BLaER1 treated with 17β-estradiol and CSF1 and Interleukin-3, amounts not matched to agents 10 nM and 100 nM (cell line): Measurements from ENCODE around the gene APOM.

Experiments
- H3K27ac ChIP-seq, 11 experiments: shearing (Covaris generic); formaldehyde crosslinking; 2 replicates each; pipeline ENCODE4 v1.8.1; 2022
- H3K27me3 ChIP-seq, 11 experiments: shearing (Covaris generic); formaldehyde crosslinking; 2 replicates each; pipeline ENCODE4 v1.8.1; 2022
- H3K36me3 ChIP-seq, 11 experiments: shearing (Covaris generic); formaldehyde crosslinking; 2 replicates each; pipeline ENCODE4 v1.8.1; 2022
- H3K4me1 ChIP-seq, 10 experiments: shearing (Covaris generic); formaldehyde crosslinking; 2 replicates each; pipeline ENCODE4 v1.8.1; 2022
- H3K4me2 ChIP-seq, 11 experiments: shearing (Covaris generic); formaldehyde crosslinking; 2 replicates each; pipeline ENCODE4 v1.8.1; 2022
- H3K4me3 ChIP-seq, 10 experiments: shearing (Covaris generic); formaldehyde crosslinking; 2 replicates each; pipeline ENCODE4 v1.8.1; 2022
- H3K9ac ChIP-seq, 11 experiments: shearing (Covaris generic); formaldehyde crosslinking; 2 replicates each; pipeline ENCODE4 v1.8.1; 2022
- H3K9me3 ChIP-seq, 11 experiments: shearing (Covaris generic); formaldehyde crosslinking; replicated peaks in 1 of 11; 2 replicates each; pipeline ENCODE4 v1.8.1; 2022
- H4K20me1 ChIP-seq, 11 experiments: shearing (Covaris generic); formaldehyde crosslinking; 2 replicates each; pipeline ENCODE4 v1.8.1; 2022
- Cebpa-rat ChIP-seq, 11 experiments: shearing (Covaris generic); IDR thresholded peaks; 2 replicates each; pipeline ENCODE4 v1.8.1; 2022

APOM gene

GRCh38 chr6:31689249-31690110, 33.8 kb downstream of the APOM start:
- Histone ChIP-seq H3K36me3 (peaks cover 93 to 99% (median 95%) of the 10 kb centered on the region in 11 experiments), H3K4me2 (peak overlapping the region in 6 of 11 experiments; percentile 19 to 57 (median 49); a peak in 11 of 22 replicates), H3K9me3 (no peaks in the 10 kb centered on the region), H3K27ac (no peak overlapping the region), H3K27me3 (no peaks in the 10 kb centered on the region), H4K20me1 (peaks cover 0 to 34% (median 3%) of the 10 kb centered on the region in 11 experiments; a peak in 6 of 22 replicates), H3K4me3 (no peak overlapping the region), H3K4me1 (peaks cover 0 to 24% (median 12%) of the 10 kb centered on the region in 10 experiments; a peak in 12 of 20 replicates), H3K9ac (peak overlapping the region in 2 of 11 experiments; percentile 43 to 46; a peak in 1 of 22 replicates)
- no peak for TF ChIP-seq Cebpa-rat (IDR thresholded peaks at IDR 0.05)

- no peak for TF ChIP-seq Cebpa-rat (IDR thresholded peaks at IDR 0.05)
- Histone ChIP-seq H3K27ac (peak overlapping the region in 1 of 11 experiments; percentile 13; a peak in 1 of 22 replicates), H3K27me3 (no peaks in the 10 kb centered on the region), H3K4me3 (no peak overlapping the region), H3K9me3 (no peaks in the 10 kb centered on the region), H3K4me1 (peaks cover 0 to 24% (median 12%) of the 10 kb centered on the region in 10 experiments; a peak in 12 of 20 replicates), H3K4me2 (peak overlapping the region in 5 of 11 experiments; percentile 39 to 57 (median 52); a peak in 7 of 22 replicates), H3K36me3 (peaks cover 97 to 100% (median 98%) of the 10 kb centered on the region in 11 experiments), H4K20me1 (peaks cover 0 to 34% (median 4%) of the 10 kb centered on the region in 11 experiments; a peak in 7 of 22 replicates), H3K9ac (peak overlapping the region in 4 of 11 experiments; percentile 13 to 46 (median 29); a peak in 6 of 22 replicates)
Measured at GRCh38 chr6:31690231-31691077, 34.8 kb downstream of the APOM start.

DNA sequence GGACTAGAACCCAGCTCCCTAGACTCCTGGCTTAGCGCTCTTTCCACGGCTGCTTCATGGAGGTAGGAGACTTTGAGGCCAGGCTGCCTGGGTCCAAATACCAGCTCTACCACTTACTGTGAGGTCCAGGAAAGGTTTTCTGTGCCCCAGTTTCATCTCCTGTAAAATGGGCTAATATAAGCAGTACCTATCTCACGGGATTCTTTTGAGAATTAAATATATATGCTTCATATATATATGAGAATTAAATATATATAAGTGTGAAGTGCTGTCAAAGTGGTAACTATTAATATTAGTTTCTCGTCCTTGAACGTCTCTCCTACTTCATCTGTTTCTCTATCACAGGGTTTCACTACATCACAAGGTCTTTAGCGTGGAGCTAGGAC, 35.4 kb downstream of the APOM start:
- H3K36me3 ChIP-seq, result peaks cover 97 to 100% (median 98%) of the 10 kb centered on the region in 11 experiments
- no peak overlapping the region for H3K27ac ChIP-seq
- H3K27me3 ChIP-seq, result no peaks in the 10 kb centered on the region
- peak overlapping the region in 3 of 11 experiments; percentile 13 to 43 (median 21); a peak in 5 of 22 replicates for H3K9ac ChIP-seq
- TF ChIP-seq Cebpa-rat (IDR thresholded peaks at IDR 0.05), result no peak
- peaks cover 0 to 24% (median 12%) of the 10 kb centered on the region in 10 experiments; a peak in 12 of 20 replicates for H3K4me1 ChIP-seq
- H4K20me1 ChIP-seq, result peaks cover 0 to 34% (median 4%) of the 10 kb centered on the region in 11 experiments; a peak in 7 of 22 replicates
- no peak overlapping the region for H3K4me3 ChIP-seq
- H3K9me3 ChIP-seq, result no peaks in the 10 kb centered on the region
- H3K4me2 ChIP-seq, result 0 out of 22 replicates have a peak overlapping the region, but pooled peaks of 1 of the 11 experiments have one; percentile 56

DNA sequence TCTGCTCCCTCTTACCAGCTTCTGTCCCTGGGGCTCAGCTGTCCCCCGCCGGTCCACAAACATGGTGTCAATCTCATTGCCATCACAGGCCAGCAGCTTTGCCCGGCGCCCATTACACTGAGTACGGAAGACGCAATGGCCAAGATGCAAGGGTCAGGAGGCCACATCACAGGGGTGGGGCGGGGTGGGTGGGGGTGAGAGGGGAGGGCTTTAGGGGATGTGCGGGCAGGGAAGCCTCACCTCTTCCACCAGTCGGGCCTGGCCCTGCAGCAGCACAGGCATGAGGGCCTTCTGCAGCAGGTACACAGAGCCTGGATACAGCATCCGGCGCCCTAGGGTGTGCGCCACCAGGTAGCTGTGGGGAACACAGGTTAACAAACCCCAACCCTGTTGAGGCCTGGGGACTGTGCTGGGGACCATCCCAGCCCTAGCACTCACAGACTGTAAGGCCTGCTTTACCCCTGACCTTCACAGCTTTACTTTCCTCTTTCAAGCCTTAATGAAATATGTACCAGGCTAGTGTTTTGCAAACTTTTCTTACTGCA, 35.9 kb downstream of the APOM start:
- H3K4me3 ChIP-seq, result no peak overlapping the region
- no peaks in the 10 kb centered on the region for H3K9me3 ChIP-seq
- no peak overlapping the region for H3K27ac ChIP-seq
- H3K36me3 ChIP-seq, result peaks cover 97 to 100% (median 98%) of the 10 kb centered on the region in 11 experiments
- TF ChIP-seq Cebpa-rat (IDR thresholded peaks at IDR 0.05), result no peak
- H3K4me1 ChIP-seq, result peaks cover 0 to 24% (median 12%) of the 10 kb centered on the region in 10 experiments; a peak in 12 of 20 replicates
- no peak overlapping the region for H3K4me2 ChIP-seq
- H4K20me1 ChIP-seq, result peaks cover 0 to 39% (median 5%) of the 10 kb centered on the region in 11 experiments; a peak in 10 of 22 replicates
- H3K27me3 ChIP-seq, result no peaks in the 10 kb centered on the region
- no peak overlapping the region for H3K9ac ChIP-seq

DNA sequence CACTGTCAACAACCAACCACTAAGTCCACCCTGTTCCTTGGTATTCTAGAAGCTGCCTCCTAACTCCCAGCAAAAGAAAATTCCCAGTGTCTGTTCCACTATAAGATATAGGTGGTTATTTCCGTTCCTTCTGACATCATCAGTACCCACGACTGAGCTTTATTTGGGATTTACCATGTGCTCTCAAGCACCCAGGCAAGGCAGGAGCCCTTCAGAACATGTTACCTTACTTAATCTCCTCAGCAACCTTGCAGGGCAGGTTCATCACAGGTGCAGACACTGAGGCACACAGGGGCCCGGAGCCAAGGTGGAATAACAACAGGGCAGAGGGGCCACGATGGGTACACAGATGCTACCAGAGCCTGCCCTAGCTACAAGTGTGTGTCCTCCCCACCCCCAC, 36.7 kb downstream of the APOM start:
- H3K27ac ChIP-seq, result no peak overlapping the region
- H3K4me1 ChIP-seq, result peaks cover 0 to 30% (median 12%) of the 10 kb centered on the region in 10 experiments; a peak in 12 of 20 replicates
- no peak for TF ChIP-seq Cebpa-rat (IDR thresholded peaks at IDR 0.05)
- H3K9me3 ChIP-seq, result no peaks in the 10 kb centered on the region
- no peak overlapping the region for H3K9ac ChIP-seq
- peaks cover 96 to 100% (median 98%) of the 10 kb centered on the region in 11 experiments for H3K36me3 ChIP-seq
- no peak overlapping the region for H3K4me2 ChIP-seq
- H4K20me1 ChIP-seq, result peaks cover 0 to 42% (median 11%) of the 10 kb centered on the region in 11 experiments; a peak in 14 of 22 replicates
- H3K27me3 ChIP-seq, result no peaks in the 10 kb centered on the region
- H3K4me3 ChIP-seq, result no peak overlapping the region

- peaks cover 96 to 100% (median 98%) of the 10 kb centered on the region in 11 experiments for H3K36me3 ChIP-seq
Measured at GRCh38 chr6:31692886-31693285, 37.2 kb downstream of the APOM start.

GRCh38 chr6:31693535-31693934, 37.8 kb downstream of the APOM start:
- H3K9ac ChIP-seq, result peak overlapping the region in 2 of 11 experiments; percentile 11 to 29; a peak in 2 of 22 replicates
- H3K4me1 ChIP-seq, result peaks cover 0 to 42% (median 12%) of the 10 kb centered on the region in 10 experiments; a peak in 14 of 20 replicates
- H4K20me1 ChIP-seq, result peaks cover 2 to 38% (median 20%) of the 10 kb centered on the region in 11 experiments; a peak in 16 of 22 replicates
- H3K27me3 ChIP-seq, result no peaks in the 10 kb centered on the region
- H3K9me3 ChIP-seq, result no peaks in the 10 kb centered on the region
- H3K36me3 ChIP-seq, result peaks cover 93 to 99% (median 96%) of the 10 kb centered on the region in 11 experiments
- no peak overlapping the region for H3K27ac ChIP-seq
- no peak overlapping the region for H3K4me2 ChIP-seq
- TF ChIP-seq Cebpa-rat (IDR thresholded peaks at IDR 0.05), result no peak
- H3K4me3 ChIP-seq, result no peak overlapping the region

More at GRCh38 chr6:31692886-31693285, 37.2 kb downstream of the APOM start:
- Histone ChIP-seq H3K4me3 (no peak overlapping the region), H3K4me2 (no peak overlapping the region), H3K27ac (no peak overlapping the region), H3K4me1 (peaks cover 0 to 36% (median 12%) of the 10 kb centered on the region in 10 experiments; a peak in 14 of 20 replicates), H3K27me3 (no peaks in the 10 kb centered on the region), H4K20me1 (peaks cover 0 to 42% (median 15%) of the 10 kb centered on the region in 11 experiments; a peak in 16 of 22 replicates), H3K9ac (peak overlapping the region in 1 of 11 experiments; percentile 29; a peak in 1 of 22 replicates), H3K9me3 (no peaks in the 10 kb centered on the region)
- TF ChIP-seq Cebpa-rat (IDR thresholded peaks at IDR 0.05), result no peak

DNA sequence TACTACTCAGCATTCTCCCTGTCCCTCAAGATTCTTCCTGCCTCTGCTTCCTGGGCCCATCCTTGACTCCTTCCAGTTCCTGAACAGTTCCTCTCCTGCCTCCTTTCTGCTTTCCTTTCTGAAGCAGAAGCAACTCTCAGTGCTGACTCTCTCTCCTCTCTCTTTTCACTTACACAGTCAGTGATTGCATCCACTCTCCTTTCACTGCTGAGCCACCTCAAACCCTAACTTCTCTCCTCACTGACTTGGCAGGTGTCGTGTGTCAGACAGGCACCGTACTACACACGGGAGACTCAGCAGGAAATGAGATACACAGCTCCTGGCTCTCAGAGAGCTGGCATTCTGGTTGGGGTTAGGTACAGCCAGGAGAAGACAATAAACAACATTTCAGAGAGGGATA, 41.9 kb downstream of the APOM start:
- Histone ChIP-seq H3K9ac (peak overlapping the region in 4 of 11 experiments; percentile 33 to 63 (median 38); a peak in 4 of 22 replicates), H3K4me2 (peak overlapping the region in 3 of 11 experiments; percentile 13 to 47 (median 47); a peak in 4 of 22 replicates), H4K20me1 (peaks cover 9 to 59% (median 35%) of the 10 kb centered on the region in 11 experiments; a peak in 16 of 22 replicates), H3K4me3 (no peak overlapping the region), H3K9me3 (no peaks in the 10 kb centered on the region), H3K4me1 (peaks cover 15 to 47% (median 19%) of the 10 kb centered on the region in 10 experiments), H3K36me3 (peaks cover 78 to 93% (median 85%) of the 10 kb centered on the region in 11 experiments), H3K27me3 (no peaks in the 10 kb centered on the region), H3K27ac (0 out of 22 replicates have a peak overlapping the region, but pooled peaks of 1 of the 11 experiments have one; percentile 29)
- no peak for TF ChIP-seq Cebpa-rat (IDR thresholded peaks at IDR 0.05)
